ENCODE data around the gene ARHGAP26.

DNA sequence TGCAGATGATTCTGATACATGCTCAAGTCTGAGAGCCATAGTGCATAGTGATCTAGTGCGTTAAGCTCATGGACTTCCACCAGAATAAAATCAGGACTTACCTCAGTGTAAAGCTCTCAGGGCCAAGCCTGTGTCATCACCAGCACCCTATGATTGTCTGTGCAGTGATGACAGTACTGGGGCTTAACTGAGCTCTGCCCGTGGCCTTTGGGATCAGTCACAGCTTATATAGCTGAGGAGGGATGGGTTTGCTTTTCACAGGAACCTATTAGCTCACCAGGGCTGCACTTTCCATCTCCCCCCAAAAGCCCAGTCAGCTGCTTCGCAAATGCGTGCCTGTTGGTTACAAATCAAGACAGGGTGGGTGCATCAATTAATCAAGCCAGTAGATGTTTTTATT is 386.4 kb downstream of the ARHGAP26 start:
- TF ChIP-seq CREB1 (CRISPR knock-in tag; IDR thresholded peaks at IDR 0.05; ENCODE audit: low read depth) (no peak), POLR2AphosphoS5 (IDR thresholded peaks at IDR 0.05; ENCODE audit: low read depth) (no peak), EZH2 (IDR thresholded peaks at IDR 0.05; ENCODE audit: low read depth, unreplicated experiment) (no peak), JUNB (IDR thresholded peaks at IDR 0.05; ENCODE audit: unreplicated experiment) (no peak), STAT1 (IDR thresholded peaks at IDR 0.05; ENCODE audit: unreplicated experiment) (no peak), EZH2phosphoT487 (IDR thresholded peaks at IDR 0.05; ENCODE audit: unreplicated experiment) (no peak)
- TF ChIP-seq, protein P1, sequence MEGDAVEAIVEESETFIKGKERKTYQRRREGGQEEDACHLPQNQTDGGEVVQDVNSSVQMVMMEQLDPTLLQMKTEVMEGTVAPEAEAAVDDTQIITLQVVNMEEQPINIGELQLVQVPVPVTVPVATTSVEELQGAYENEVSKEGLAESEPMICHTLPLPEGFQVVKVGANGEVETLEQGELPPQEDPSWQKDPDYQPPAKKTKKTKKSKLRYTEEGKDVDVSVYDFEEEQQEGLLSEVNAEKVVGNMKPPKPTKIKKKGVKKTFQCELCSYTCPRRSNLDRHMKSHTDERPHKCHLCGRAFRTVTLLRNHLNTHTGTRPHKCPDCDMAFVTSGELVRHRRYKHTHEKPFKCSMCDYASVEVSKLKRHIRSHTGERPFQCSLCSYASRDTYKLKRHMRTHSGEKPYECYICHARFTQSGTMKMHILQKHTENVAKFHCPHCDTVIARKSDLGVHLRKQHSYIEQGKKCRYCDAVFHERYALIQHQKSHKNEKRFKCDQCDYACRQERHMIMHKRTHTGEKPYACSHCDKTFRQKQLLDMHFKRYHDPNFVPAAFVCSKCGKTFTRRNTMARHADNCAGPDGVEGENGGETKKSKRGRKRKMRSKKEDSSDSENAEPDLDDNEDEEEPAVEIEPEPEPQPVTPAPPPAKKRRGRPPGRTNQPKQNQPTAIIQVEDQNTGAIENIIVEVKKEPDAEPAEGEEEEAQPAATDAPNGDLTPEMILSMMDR (conservative IDR thresholded peaks at IDR 0.05; ENCODE audit: low read depth in 2 of 2), result no peak
- TF ChIP-seq, protein P2, sequence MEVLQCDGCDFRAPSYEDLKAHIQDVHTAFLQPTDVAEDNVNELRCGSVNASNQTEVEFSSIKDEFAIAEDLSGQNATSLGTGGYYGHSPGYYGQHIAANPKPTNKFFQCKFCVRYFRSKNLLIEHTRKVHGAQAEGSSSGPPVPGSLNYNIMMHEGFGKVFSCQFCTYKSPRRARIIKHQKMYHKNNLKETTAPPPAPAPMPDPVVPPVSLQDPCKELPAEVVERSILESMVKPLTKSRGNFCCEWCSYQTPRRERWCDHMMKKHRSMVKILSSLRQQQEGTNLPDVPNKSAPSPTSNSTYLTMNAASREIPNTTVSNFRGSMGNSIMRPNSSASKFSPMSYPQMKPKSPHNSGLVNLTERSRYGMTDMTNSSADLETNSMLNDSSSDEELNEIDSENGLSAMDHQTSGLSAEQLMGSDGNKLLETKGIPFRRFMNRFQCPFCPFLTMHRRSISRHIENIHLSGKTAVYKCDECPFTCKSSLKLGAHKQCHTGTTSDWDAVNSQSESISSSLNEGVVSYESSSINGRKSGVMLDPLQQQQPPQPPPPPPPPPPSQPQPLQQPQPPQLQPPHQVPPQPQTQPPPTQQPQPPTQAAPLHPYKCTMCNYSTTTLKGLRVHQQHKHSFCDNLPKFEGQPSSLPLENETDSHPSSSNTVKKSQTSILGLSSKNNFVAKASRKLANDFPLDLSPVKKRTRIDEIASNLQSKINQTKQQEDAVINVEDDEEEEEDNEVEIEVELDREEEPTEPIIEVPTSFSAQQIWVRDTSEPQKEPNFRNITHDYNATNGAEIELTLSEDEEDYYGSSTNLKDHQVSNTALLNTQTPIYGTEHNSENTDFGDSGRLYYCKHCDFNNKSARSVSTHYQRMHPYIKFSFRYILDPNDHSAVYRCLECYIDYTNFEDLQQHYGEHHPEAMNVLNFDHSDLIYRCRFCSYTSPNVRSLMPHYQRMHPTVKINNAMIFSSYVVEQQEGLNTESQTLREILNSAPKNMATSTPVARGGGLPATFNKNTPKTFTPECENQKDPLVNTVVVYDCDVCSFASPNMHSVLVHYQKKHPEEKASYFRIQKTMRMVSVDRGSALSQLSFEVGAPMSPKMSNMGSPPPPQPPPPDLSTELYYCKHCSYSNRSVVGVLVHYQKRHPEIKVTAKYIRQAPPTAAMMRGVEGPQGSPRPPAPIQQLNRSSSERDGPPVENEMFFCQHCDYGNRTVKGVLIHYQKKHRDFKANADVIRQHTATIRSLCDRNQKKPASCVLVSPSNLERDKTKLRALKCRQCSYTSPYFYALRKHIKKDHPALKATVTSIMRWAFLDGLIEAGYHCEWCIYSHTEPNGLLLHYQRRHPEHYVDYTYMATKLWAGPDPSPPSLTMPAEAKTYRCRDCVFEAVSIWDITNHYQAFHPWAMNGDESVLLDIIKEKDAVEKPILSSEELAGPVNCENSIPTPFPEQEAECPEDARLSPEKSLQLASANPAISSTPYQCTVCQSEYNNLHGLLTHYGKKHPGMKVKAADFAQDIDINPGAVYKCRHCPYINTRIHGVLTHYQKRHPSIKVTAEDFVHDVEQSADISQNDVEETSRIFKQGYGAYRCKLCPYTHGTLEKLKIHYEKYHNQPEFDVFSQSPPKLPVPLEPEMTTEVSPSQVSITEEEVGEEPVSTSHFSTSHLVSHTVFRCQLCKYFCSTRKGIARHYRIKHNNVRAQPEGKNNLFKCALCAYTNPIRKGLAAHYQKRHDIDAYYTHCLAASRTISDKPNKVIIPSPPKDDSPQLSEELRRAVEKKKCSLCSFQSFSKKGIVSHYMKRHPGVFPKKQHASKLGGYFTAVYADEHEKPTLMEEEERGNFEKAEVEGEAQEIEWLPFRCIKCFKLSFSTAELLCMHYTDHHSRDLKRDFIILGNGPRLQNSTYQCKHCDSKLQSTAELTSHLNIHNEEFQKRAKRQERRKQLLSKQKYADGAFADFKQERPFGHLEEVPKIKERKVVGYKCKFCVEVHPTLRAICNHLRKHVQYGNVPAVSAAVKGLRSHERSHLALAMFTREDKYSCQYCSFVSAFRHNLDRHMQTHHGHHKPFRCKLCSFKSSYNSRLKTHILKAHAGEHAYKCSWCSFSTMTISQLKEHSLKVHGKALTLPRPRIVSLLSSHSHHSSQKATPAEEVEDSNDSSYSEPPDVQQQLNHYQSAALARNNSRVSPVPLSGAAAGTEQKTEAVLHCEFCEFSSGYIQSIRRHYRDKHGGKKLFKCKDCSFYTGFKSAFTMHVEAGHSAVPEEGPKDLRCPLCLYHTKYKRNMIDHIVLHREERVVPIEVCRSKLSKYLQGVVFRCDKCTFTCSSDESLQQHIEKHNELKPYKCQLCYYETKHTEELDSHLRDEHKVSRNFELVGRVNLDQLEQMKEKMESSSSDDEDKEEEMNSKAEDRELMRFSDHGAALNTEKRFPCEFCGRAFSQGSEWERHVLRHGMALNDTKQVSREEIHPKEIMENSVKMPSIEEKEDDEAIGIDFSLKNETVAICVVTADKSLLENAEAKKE (CRISPR knock-in tag; IDR thresholded peaks at IDR 0.05), result no peak
- TF ChIP-seq, protein P3, sequence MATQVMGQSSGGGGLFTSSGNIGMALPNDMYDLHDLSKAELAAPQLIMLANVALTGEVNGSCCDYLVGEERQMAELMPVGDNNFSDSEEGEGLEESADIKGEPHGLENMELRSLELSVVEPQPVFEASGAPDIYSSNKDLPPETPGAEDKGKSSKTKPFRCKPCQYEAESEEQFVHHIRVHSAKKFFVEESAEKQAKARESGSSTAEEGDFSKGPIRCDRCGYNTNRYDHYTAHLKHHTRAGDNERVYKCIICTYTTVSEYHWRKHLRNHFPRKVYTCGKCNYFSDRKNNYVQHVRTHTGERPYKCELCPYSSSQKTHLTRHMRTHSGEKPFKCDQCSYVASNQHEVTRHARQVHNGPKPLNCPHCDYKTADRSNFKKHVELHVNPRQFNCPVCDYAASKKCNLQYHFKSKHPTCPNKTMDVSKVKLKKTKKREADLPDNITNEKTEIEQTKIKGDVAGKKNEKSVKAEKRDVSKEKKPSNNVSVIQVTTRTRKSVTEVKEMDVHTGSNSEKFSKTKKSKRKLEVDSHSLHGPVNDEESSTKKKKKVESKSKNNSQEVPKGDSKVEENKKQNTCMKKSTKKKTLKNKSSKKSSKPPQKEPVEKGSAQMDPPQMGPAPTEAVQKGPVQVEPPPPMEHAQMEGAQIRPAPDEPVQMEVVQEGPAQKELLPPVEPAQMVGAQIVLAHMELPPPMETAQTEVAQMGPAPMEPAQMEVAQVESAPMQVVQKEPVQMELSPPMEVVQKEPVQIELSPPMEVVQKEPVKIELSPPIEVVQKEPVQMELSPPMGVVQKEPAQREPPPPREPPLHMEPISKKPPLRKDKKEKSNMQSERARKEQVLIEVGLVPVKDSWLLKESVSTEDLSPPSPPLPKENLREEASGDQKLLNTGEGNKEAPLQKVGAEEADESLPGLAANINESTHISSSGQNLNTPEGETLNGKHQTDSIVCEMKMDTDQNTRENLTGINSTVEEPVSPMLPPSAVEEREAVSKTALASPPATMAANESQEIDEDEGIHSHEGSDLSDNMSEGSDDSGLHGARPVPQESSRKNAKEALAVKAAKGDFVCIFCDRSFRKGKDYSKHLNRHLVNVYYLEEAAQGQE (IDR thresholded peaks at IDR 0.05; ENCODE audit: unreplicated experiment), result no peak
- TF ChIP-seq, protein P4, sequence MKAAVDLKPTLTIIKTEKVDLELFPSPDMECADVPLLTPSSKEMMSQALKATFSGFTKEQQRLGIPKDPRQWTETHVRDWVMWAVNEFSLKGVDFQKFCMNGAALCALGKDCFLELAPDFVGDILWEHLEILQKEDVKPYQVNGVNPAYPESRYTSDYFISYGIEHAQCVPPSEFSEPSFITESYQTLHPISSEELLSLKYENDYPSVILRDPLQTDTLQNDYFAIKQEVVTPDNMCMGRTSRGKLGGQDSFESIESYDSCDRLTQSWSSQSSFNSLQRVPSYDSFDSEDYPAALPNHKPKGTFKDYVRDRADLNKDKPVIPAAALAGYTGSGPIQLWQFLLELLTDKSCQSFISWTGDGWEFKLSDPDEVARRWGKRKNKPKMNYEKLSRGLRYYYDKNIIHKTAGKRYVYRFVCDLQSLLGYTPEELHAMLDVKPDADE (IDR thresholded peaks at IDR 0.05), result no peak

All from GM23338 (cell line).